ENCODE data around the gene MYCT1. TPM values are rescaled to one million over a fixed set of nuclear protein-coding genes. Genes with fewer than 3 reads are reported as not detected.

The MYCT1 gene
- total and polyA plus RNA-seq, 2 of the 8 experiments (the other 6 are each of a cell fraction or from before 2014, with no cell fraction given): 0.39 to 3.3 TPM

GRCh38 chr6:152661776-152662175 is 35.9 kb upstream of the MYCT1 start:
- H2AFZ ChIP-seq (ENCODE audit: low read length): no peak overlapping the region
- no peak overlapping the region for H3K27ac ChIP-seq (ENCODE audit: low read depth, low read length)
- no peak overlapping the region for H2BK5ac ChIP-seq (ENCODE audit: low read depth, low read length)
- 96% methylated on average over 3 of the region's 3 CpGs; no CpG with 5 or more reads in 1 of the 2 experiments for WGBS, 2 experiments (ENCODE audit: extremely low coverage in 1 of 2, insufficient coverage in 1 of 2, insufficient read length in 1 of 2, insufficient replicate concordance in 2 of 2, low coverage in 1 of 2, low lambda C conversion rate in 2 of 2, missing lambda C conversion rate in 1 of 2)
- H2BK120ac ChIP-seq (replicated peaks; ENCODE audit: low read depth, low read length): no peak overlapping the region
- H3K4me2 ChIP-seq (ENCODE audit: insufficient read depth in 1 of 2, low read depth in 2 of 2, low read length in 2 of 2): no peak overlapping the region
- no peak overlapping the region for H3K18ac ChIP-seq (ENCODE audit: extremely low read depth, low read length)
- H4K5ac ChIP-seq (ENCODE audit: insufficient read length, low read depth, low read length): no peak overlapping the region
- no peak overlapping the region for H3K14ac ChIP-seq (ENCODE audit: insufficient read length)
- H4K91ac ChIP-seq (replicated peaks; ENCODE audit: insufficient read length, low read length): no peak overlapping the region
- H3K4me3 ChIP-seq (ENCODE audit: extremely low read depth in 1 of 4, insufficient read depth in 2 of 4, low read depth in 3 of 4, low read length in 4 of 4): no peak overlapping the region
- H3K79me1 ChIP-seq (ENCODE audit: low read depth, low read length): no peaks in the 10 kb centered on the region; the same call in 1 of the 2 replicates
- no peaks in the 10 kb centered on the region for H3K79me2 ChIP-seq (ENCODE audit: control insufficient read depth in 1 of 2, insufficient read depth in 2 of 2, low read length in 2 of 2)
- no peaks in the 10 kb centered on the region for H3K27me3 ChIP-seq (replicated peaks in 1 of 4; ENCODE audit: control insufficient read depth in 3 of 4, extremely low read depth in 1 of 4, insufficient read depth in 3 of 4, low read length in 3 of 4)
- H4K8ac ChIP-seq (ENCODE audit: extremely low read depth, insufficient read depth, low read length): no peak overlapping the region
- H2BK20ac ChIP-seq (ENCODE audit: low read length): no peak overlapping the region
- ChIA-PET CTCF (ENCODE audit: partially characterized antibody) (no interaction called here), POLR2A (ENCODE audit: partially characterized antibody) (no interaction called here)
- TF ChIP-seq ZNF274 (IDR thresholded peaks at IDR 0.05; ENCODE audit: borderline replicate concordance, extremely low read depth, low read length) (no peak), CEBPB (IDR thresholded peaks at IDR 0.05; ENCODE audit: low read depth, low read length) (no peak), CTCF (IDR thresholded peaks at IDR 0.05; ENCODE audit: control extremely low read depth in 1 of 3, insufficient read depth in 1 of 3, low read depth in 1 of 3, low read length in 3 of 3) (no peak), EGR1 (IDR thresholded peaks at IDR 0.05; ENCODE audit: borderline replicate concordance, low read depth, low read length) (no peak), TEAD4 (IDR thresholded peaks at IDR 0.05; ENCODE audit: low read depth, low read length) (no peak), RNF2 (IDR thresholded peaks at IDR 0.05; ENCODE audit: borderline replicate concordance, low read depth, low read length, missing control alignments, poor library complexity, severe bottlenecking) (no peak), TBP (IDR thresholded peaks at IDR 0.05; ENCODE audit: low read depth, low read length) (no peak), CHD1 (IDR thresholded peaks at IDR 0.05; ENCODE audit: low read depth, low read length) (no peak), GABPA (IDR thresholded peaks at IDR 0.05; ENCODE audit: borderline replicate concordance, insufficient read depth, low read length) (no peak)
- no peak overlapping the region for H2BK15ac ChIP-seq (ENCODE audit: low read length)
- H3K23me2 ChIP-seq (ENCODE audit: low read depth, low read length): no peaks in the 10 kb centered on the region
- no peak overlapping the region for H3K9ac ChIP-seq (replicated peaks in 1 of 4; ENCODE audit: extremely low read depth in 1 of 4, low read depth in 3 of 4, low read length in 3 of 4)
- H3K56ac ChIP-seq (replicated peaks; ENCODE audit: insufficient read length, low read depth, low read length): no peak overlapping the region
- H3K4me1 ChIP-seq (replicated peaks in 1 of 4; ENCODE audit: control insufficient read depth in 3 of 4, insufficient read depth in 4 of 4, low read length in 3 of 4): no peaks in the 10 kb centered on the region
- no peak overlapping the region for H2AK5ac ChIP-seq (ENCODE audit: low read depth, low read length)
- no peak overlapping the region for H3K23ac ChIP-seq (ENCODE audit: insufficient read length)
- FAIRE-seq: no peak
- DNase-seq (ENCODE audit: low read depth in 1 of 2, low spot score in 2 of 2): no peak
- no peaks in the 10 kb centered on the region for H3K9me3 ChIP-seq (ENCODE audit: insufficient read depth in 2 of 2, low read depth in 1 of 2, low read length in 1 of 2)
- H3K4ac ChIP-seq (replicated peaks; ENCODE audit: insufficient read length, low read depth, low read length): no peak overlapping the region
- H3K36me3 ChIP-seq (ENCODE audit: control insufficient read depth in 2 of 4, insufficient read depth in 4 of 4, low read length in 3 of 4): no peaks in the 10 kb centered on the region
- no peak overlapping the region for H2BK12ac ChIP-seq (ENCODE audit: low read depth, low read length)
- H4K20me1 ChIP-seq (replicated peaks in 1 of 2; ENCODE audit: control insufficient read depth in 1 of 2, insufficient read depth in 2 of 2, low read length in 2 of 2): no peaks in the 10 kb centered on the region
